ENCODE results near the gene KRT83.

Gene KRT83

GRCh38 chr12:52320784-52321400 is at the start of gene KRT83:
Gene KRT83 (minus strand): TSS chr12:52321398. CDS start chr12:52321335, 63 bp downstream.
- DNase-seq (ENCODE audit: low spot score), result no peak

GRCh38 chr12:52369809-52370208 is 48.6 kb upstream of the KRT83 start:
- DNase-seq (ENCODE audit: low spot score), result no peak

DNA sequence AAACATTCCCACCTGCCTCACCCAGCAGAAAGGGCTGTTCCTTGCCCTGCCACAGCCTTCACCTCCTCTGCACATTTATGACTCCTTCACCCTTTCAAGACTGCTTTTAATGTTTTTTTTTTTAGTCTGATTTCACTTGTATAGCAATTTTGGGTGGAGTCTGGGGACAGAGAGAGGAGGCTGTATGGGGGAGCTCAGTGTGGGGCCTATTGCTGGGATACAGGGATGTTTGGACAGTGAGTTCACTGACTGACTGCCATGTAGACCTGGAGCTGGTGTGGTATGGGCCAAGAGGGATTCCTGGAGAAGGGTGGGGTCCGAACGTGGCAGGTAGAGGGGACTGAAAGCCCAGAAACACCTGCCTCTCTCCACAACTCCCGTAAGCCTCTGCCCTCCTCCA is 48.0 kb upstream of the KRT83 start:
- no peak for DNase-seq (ENCODE audit: low spot score)

DNA sequence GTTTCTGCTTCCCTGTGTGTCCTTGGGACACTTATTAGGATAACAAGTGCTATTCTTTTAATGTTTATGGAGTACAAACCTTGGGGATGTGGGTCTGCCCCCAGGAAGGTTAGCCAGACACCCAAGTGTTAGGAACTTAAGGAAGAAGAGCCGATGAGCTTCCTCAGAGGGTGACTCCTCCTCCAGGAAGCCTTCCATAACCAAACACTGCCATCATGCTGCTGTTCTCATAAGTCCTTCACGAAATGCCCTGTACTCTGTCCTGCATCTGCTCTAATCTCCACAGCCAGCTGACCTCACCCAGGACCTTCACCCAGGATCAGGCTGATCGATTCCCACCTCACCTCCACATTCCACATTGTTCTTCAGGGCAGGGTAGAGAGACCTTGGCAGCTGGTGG is 47.3 kb upstream of the KRT83 start:
- DNase-seq (ENCODE audit: low spot score), result no peak

DNA sequence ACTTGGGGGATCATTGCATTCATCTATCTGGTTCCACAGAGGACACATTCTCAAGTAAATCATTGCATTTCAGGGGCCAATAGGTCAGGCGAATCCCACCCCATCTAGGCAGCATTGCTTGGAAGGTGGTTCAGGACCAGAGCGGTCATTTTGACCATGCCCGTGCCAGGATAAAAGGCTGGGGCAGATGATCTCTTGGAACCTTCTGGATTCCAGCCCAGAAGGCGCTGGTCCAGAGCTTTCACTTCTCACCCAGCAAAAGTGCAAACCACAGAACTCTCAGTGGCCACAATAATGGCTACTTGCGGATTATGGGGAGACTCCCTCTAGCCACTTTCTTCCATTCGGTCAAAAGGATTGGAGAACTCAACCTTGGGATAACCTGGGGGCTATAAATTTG is 46.7 kb upstream of the KRT83 start:
- no peak for DNase-seq (ENCODE audit: low spot score)

DNA sequence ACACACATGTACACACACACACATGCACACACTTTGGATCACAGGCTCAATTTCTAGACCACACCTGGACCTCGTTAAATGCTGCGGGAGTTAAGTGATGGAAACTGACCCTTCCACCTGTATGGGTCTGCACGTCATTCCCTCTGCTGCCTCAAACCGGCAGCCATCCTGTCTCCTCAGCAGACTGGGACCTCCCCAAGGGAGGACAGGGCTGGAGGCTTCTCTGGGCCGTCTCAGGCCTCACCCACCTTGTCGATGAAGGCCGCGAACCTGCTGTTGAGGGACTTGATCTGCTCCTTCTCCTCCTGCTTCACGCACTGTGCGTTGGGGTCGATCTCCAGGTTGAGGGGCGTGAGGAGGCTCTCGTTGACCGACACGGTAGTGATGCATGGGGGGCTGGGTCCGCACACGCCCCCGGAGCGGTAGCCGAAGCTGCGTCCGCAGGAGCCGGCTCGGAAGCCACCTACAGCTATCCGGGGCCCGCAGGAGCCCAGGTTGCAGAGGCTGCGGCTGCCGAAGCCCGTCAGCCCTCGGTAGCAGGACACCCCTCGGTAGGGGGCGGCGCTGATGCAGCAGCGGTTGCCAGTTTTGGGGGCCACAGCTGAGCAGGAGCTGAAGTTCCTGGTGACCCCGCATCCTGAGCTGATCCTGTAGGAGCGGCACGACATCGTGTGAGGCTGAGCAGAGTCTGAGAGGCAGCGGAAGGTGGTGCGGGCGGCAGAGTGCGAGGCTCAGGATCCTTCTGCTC is 45.7 kb upstream of the KRT83 start, which contains the start of gene KRT85:
KRT85 (minus strand) TSS at position 744 of the 748 bp plus-strand sequence; CDS start at position 668, 76 bp downstream.
- DNase-seq (ENCODE audit: low spot score), result no peak

- DNase-seq (ENCODE audit: low spot score), result no peak
These were observed 43.8 kb upstream of the KRT83 start for GRCh38 chr12:52364901-52365489.

GRCh38 chr12:52364061-52364460 is 42.9 kb upstream of the KRT83 start:
- no peak for DNase-seq (ENCODE audit: low spot score)

DNA sequence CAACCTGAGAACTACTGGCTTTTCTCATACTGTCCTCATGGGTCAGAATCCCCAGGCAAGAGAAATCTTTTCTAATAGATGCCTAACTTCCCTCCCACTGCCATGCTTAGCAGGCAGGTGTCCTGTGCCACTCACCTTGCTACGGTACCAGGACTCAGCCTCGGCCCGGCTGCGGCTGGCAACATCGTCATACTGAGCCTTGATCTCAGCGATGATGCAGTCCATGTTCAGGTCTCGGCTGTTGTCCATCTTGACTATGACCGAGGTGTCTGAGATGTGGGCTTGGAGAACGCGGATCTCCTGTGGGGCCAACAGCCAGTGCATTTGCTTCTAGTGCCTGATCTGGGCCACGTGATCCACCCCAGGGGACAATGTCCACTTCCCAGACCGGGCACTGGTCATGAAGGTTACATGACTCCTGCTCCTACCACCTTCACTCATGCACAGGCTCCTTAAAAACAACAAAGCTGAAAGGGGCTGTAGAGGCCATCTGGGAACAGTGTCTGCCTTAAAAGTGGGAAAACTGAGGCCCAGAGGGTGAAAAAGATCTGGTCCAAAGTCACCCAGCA is 42.0 kb upstream of the KRT83 start:
- DNase-seq (ENCODE audit: low spot score), result no peak

DNA sequence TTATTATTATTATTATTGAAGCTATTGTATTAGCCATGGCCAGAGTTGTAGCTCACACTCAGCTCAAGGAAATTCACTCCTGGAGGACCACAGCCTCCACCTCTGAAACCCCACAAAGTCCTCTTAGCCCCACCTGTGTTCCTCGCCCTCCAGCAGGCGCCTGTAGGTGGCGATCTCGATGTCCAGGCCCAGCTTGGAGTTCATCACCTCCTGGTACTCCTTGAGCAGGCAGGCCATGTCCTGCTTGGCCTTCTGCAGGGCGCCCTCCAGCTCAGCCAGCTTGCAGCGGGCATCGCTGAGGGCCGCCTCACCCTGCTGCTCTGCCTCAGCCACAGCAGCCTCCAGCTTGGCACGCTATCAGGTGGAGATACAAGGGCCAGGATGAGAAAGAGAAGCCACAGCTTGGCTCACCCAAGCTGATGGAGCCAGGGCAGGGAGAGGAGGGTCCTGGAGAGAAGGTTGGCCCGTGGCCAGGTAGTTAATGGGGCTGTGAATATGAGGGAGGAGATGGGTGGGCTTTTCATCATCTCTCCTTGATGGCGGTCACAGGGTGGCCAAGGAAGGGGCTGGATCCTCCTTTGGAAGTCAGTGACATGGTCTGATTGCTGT is 41.0 kb upstream of the KRT83 start:
- no peak for DNase-seq (ENCODE audit: low spot score)

DNA sequence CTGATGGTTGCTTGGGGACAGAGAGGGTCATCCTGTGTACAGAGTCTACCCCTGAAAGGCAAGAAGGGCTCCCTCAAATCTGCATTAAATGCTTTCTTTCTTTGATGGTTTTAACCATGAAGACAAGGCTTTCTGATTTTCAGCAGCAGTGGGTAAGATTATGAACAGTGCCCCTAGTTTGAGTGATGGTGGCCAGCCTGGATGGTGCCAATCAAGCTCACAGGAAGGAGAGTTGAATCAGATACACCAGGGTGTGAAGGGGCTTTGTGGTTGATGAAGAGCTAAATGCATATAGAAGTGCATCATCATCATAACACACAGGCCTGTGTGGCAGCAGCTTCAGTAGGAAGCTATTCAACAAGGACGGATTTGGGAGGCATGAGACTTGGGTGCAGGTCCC is 40.4 kb upstream of the KRT83 start:
- no peak for DNase-seq (ENCODE audit: low spot score)

GRCh38 chr12:52360663-52361271 is 39.6 kb upstream of the KRT83 start:
- no peak for DNase-seq (ENCODE audit: low spot score)

- DNase-seq (ENCODE audit: low spot score), result no peak
These were observed 39.0 kb upstream of the KRT83 start for GRCh38 chr12:52360106-52360662.

DNA sequence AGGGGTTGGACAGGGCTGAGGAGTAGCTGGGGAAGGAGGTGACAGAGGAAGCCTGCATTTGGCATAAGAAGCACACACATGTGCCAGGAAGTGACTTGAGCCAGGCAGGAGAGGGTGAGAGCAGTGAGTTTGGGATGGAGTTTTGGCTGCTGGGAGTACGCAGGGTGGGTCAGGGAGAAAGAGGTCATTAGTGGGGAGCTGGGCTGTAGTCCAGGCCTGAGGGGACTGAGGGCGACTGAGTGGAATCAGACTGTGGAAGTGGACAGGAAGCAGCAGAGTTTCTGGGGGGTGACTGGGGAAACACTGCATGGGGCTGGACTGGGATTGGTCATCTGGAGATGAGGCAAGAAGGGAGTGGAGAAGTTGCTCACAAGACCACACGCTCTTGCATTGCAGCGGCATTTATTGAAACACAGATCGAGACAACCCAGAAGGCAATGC is 38.4 kb upstream of the KRT83 start:
- no peak for DNase-seq (ENCODE audit: low spot score)

- no peak for DNase-seq (ENCODE audit: low spot score)
These were observed 37.6 kb upstream of the KRT83 start for GRCh38 chr12:52358575-52359350.

GRCh38 chr12:52356762-52357580 is 35.8 kb upstream of the KRT83 start:
- DNase-seq (ENCODE audit: low spot score), result no peak

DNA sequence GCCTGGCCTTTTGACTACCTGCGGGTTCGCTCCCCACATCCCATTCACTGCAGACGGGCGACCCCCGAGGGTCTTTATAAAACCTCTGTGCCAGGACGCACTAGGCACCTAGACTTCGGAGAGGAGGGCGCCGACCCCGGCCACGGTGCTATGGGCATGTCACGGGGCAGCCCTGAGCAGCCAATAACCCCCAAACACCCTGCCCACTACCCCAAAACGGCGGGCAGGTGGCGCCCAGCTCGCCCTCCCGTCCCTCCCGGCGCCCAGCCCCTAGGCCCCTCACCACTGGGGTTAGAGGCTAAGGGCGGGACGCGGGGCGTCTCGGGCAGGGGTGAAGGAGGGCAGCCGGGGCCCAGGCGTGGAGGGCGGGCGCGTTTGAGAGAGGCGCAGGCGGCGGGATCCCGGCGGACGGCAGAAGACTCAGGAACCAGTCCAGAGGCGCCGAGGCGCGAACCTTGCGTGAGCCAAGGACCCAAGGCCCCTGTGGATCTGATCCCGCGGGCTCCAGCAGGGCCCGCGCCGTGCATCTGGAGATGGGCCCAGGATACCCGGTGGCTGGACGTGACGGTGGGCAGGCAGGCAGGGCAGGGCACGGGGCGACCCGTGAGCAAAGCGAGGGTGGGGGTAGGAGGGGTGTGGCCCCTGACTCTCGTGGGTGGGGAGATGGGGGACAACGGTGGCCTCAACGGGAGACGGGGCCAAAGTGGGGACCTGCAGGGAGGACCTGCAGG is 35.0 kb upstream of the KRT83 start:
- no peak for DNase-seq (ENCODE audit: low spot score)

DNA sequence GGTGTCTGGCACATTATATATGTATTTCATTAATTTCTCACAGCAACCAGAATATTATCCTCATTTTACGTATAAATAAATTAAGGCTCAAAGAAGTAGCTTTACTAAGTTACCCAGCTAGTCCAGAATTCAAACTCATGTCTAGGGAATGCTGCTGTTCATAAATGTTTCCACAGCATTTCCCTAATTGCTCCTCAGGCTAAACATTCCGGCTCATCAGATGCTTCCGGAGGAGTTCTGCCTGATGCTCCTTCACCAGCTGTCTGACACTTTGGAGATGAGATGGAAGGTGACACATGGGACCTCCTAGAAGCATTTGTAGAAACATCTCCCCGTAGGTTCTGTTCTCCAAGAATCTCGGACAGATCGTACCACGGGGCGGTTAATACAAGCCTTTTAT is 34.0 kb upstream of the KRT83 start:
- no peak for DNase-seq (ENCODE audit: low spot score)

DNA sequence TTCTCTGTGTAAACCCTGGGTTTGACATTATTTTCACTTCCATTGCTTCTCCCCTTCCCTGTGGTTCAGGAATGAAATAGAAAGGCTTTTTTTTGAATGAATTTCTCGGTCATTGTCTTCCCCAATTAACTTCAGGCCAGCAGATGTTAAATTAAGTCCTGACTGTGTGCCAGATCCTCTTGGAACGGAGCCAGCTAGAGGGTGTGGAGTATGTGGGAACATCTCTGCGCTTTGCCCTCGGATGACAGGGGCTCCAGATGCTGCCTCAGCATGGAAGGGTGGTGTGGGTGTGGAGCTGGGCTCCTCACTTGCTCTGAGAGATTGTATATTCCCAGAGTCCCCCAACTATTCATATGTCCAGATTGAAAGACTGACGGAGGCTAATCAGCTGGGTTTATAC is 33.0 kb upstream of the KRT83 start:
- DNase-seq (ENCODE audit: low spot score), result no peak
